Neural progenitor cell (in vitro differentiated cells): Measurements from ENCODE around the gene MAP2K5. TPM values are rescaled to one million over a fixed set of nuclear protein-coding genes. Genes with fewer than 3 reads are reported as not detected.

Experiments
- DNase-seq: peaks from one replicate; pipeline ENCODE4 v3.0.0-alpha.2; 2016; ENCODE audit warnings: low spot score
- H2AFZ ChIP-seq: fragments of 200-600 bp; sonication (generic); replicated peaks from 2 replicates; pipeline ENCODE4 v1.6.1; 2016; ENCODE audit warnings: antibody characterized with exemption
- H3F3A ChIP-seq: fragments of 200-600 bp; sonication (generic); 2 replicates; pipeline ENCODE4 v1.6.1; 2016; ENCODE audit warnings: antibody characterized with exemption, low read depth
- H3K27ac ChIP-seq: fragments of 200-600 bp; sonication (generic); 2 replicates; pipeline ENCODE4 v1.5.1; 2016; ENCODE audit warnings: mild to moderate bottlenecking
- H3K27me3 ChIP-seq: fragments of 200-600 bp; sonication (generic); 2 replicates; pipeline ENCODE4 v1.6.1; 2016; ENCODE audit warnings: mild to moderate bottlenecking, moderate library complexity
- H3K36me3 ChIP-seq: fragments of 200-600 bp; sonication (generic); 2 replicates; pipeline ENCODE4 v1.5.1; 2016
- H3K4me1 ChIP-seq: fragments of 200-600 bp; sonication (generic); 2 replicates; pipeline ENCODE4 v1.6.1; 2016; ENCODE audit warnings: mixed run types
- H3K4me2 ChIP-seq: fragments of 200-600 bp; sonication (generic); 2 replicates; pipeline ENCODE4 v1.6.1; 2016
- H3K4me3 ChIP-seq: fragments of 200-600 bp; sonication (generic); 2 replicates; pipeline ENCODE4 v1.5.1; 2016
- H3K79me2 ChIP-seq: fragments of 200-600 bp; sonication (generic); 2 replicates; pipeline ENCODE4 v1.6.1; 2016; ENCODE audit warnings: low read depth
- H3K9ac ChIP-seq: fragments of 200-600 bp; sonication (generic); 2 replicates; pipeline ENCODE4 v1.6.1; 2016
- H3K9me3 ChIP-seq: fragments of 200-600 bp; sonication (generic); 2 replicates; pipeline ENCODE4 v1.5.1; 2016; ENCODE audit warnings: low read depth
- H4K20me1 ChIP-seq: fragments of 200-600 bp; sonication (generic); 2 replicates; pipeline ENCODE4 v1.6.1; 2016; ENCODE audit warnings: low read depth
- H3K27ac Mint-ChIP-seq: 3 replicates; pipeline ENCODE4 v1.8.0; 2021; ENCODE audit warnings: mixed read lengths
- H3K27me3 Mint-ChIP-seq: 2 replicates; pipeline ENCODE4 v1.8.0; 2022; ENCODE audit warnings: low read depth, mild to moderate bottlenecking, inconsistent platforms, moderate library complexity, mixed read lengths; ENCODE audit not compliant: insufficient read depth
- H3K36me3 Mint-ChIP-seq: 3 replicates; pipeline ENCODE4 v1.8.0; 2021; ENCODE audit warnings: mixed read lengths
- H3K4me1 Mint-ChIP-seq: 3 replicates; pipeline ENCODE4 v1.8.0; 2021; ENCODE audit warnings: mixed read lengths
- H3K4me3 Mint-ChIP-seq: 3 replicates; pipeline ENCODE4 v1.8.0; 2021; ENCODE audit warnings: mild to moderate bottlenecking, moderate library complexity, mixed read lengths
- H3K9me3 Mint-ChIP-seq: 3 replicates; pipeline ENCODE4 v1.8.0; 2020; ENCODE audit warnings: mixed read lengths
- CTCF ChIP-seq: fragments of 200-600 bp; sonication (generic); IDR thresholded peaks from 2 replicates; pipeline ENCODE4 v1.5.1; 2017; ENCODE audit warnings: antibody characterized with exemption, mild to moderate bottlenecking
- EZH2 ChIP-seq: fragments of 200-600 bp; sonication (generic); IDR thresholded peaks from 2 replicates; pipeline ENCODE4 v1.6.1; 2017; ENCODE audit warnings: antibody characterized with exemption, mild to moderate bottlenecking, moderate library complexity
- EZH2phosphoT487 ChIP-seq: fragments of 200-600 bp; sonication (generic); IDR thresholded peaks from 2 replicates; pipeline ENCODE4 v1.6.1; 2017; ENCODE audit warnings: antibody characterized with exemption
- total RNA-seq: library from RNA; depleted of rRNA; stranded (reverse); fragments of >200 nt; gene quantifications from 2 replicates; pipeline ENCODE4 v1.2.3, GENCODE V29; 2015; ENCODE audit warnings: low replicate concordance

The MAP2K5 gene
- total RNA-seq, 1 donor from 2014 or later: 17.2 TPM

- no peak overlapping the region for H3K4me2 ChIP-seq
- H2AFZ ChIP-seq: no peak overlapping the region
- no peaks in the 10 kb centered on the region for H3F3A ChIP-seq
- H3K9me3 Mint-ChIP-seq: no peaks in the 10 kb centered on the region
- H3K9me3 ChIP-seq: no peaks in the 10 kb centered on the region
- H3K4me1 Mint-ChIP-seq: no peaks in the 10 kb centered on the region
- no peak overlapping the region for H3K4me3 Mint-ChIP-seq
- no peaks in the 10 kb centered on the region for H3K79me2 ChIP-seq
- no peaks in the 10 kb centered on the region for H3K4me1 ChIP-seq
- H3K9ac ChIP-seq: no peak overlapping the region
- no peaks in the 10 kb centered on the region for H4K20me1 ChIP-seq
- no peak for DNase-seq
- no peak overlapping the region for H3K4me3 ChIP-seq
- no peaks in the 10 kb centered on the region for H3K27me3 ChIP-seq
- peaks cover 4% of the 10 kb centered on the region for H3K27me3 Mint-ChIP-seq
- H3K27ac ChIP-seq: no peak overlapping the region
- no peak for TF ChIP-seq EZH2
- TF ChIP-seq CTCF: no peak
- no peak for TF ChIP-seq EZH2phosphoT487
- H3K27ac Mint-ChIP-seq: no peak overlapping the region
- H3K36me3 Mint-ChIP-seq: no peaks in the 10 kb centered on the region
- no peaks in the 10 kb centered on the region for H3K36me3 ChIP-seq
Measured at GRCh38 chr15:67509918-67510317, 32.6 kb upstream of the MAP2K5 start.

- Mint-ChIP-seq H3K27me3 (peaks cover 4% of the 10 kb centered on the region), H3K9me3 (no peaks in the 10 kb centered on the region), H3K4me3 (no peak overlapping the region), H3K4me1 (no peaks in the 10 kb centered on the region), H3K36me3 (no peaks in the 10 kb centered on the region), H3K27ac (no peak overlapping the region)
- Histone ChIP-seq H3K4me1 (no peaks in the 10 kb centered on the region), H3F3A (no peaks in the 10 kb centered on the region), H3K4me3 (no peak overlapping the region), H3K79me2 (no peaks in the 10 kb centered on the region), H3K4me2 (no peak overlapping the region), H3K9ac (no peak overlapping the region), H3K36me3 (no peaks in the 10 kb centered on the region), H2AFZ (no peak overlapping the region), H4K20me1 (no peaks in the 10 kb centered on the region), H3K9me3 (no peaks in the 10 kb centered on the region), H3K27ac (no peak overlapping the region), H3K27me3 (no peaks in the 10 kb centered on the region)
- TF ChIP-seq EZH2 (no peak), EZH2phosphoT487 (no peak), CTCF (no peak)
- no peak for DNase-seq
Measured at GRCh38 chr15:67510597-67511190, 31.8 kb upstream of the MAP2K5 start.

GRCh38 chr15:67511606-67512005, 30.9 kb upstream of the MAP2K5 start:
- no peak overlapping the region for H3K9ac ChIP-seq
- no peak overlapping the region for H2AFZ ChIP-seq
- DNase-seq: no peak
- Mint-ChIP-seq H3K27ac (no peak overlapping the region), H3K4me3 (no peak overlapping the region), H3K27me3 (peaks cover 4% of the 10 kb centered on the region), H3K9me3 (no peaks in the 10 kb centered on the region), H3K36me3 (no peaks in the 10 kb centered on the region), H3K4me1 (no peaks in the 10 kb centered on the region)
- no peak overlapping the region for H3K4me2 ChIP-seq
- H3K4me3 ChIP-seq: no peak overlapping the region
- H3K4me1 ChIP-seq: no peaks in the 10 kb centered on the region
- no peaks in the 10 kb centered on the region for H3K36me3 ChIP-seq
- H3K9me3 ChIP-seq: no peaks in the 10 kb centered on the region
- no peaks in the 10 kb centered on the region for H3F3A ChIP-seq
- no peaks in the 10 kb centered on the region for H3K27me3 ChIP-seq
- no peaks in the 10 kb centered on the region for H3K79me2 ChIP-seq
- no peaks in the 10 kb centered on the region for H4K20me1 ChIP-seq
- TF ChIP-seq EZH2phosphoT487: no peak
- TF ChIP-seq CTCF: no peak
- TF ChIP-seq EZH2: no peak
- no peak overlapping the region for H3K27ac ChIP-seq
